Left lung (tissue), 10 donors: Measurements from ENCODE around the gene PEX26. TPM values are rescaled to one million over a fixed set of nuclear protein-coding genes. Genes with fewer than 3 reads are reported as not detected.
"Not testable (repeated sequence)": the region's sequence is repeated elsewhere in the genome, so short reads cannot be mapped to it uniquely, and the experiment has no call there.

Experiments
- ATAC-seq: fragments of 200-7000 bp; cut with Tn5 transposase; one replicate; pipeline ENCODE4 v1.9.1; 2020; ENCODE audit warnings: moderate library complexity
- DNase-seq, 4 donors: peaks; one replicate each; pipeline ENCODE4 v3.0.0-alpha.2; 2013 to 2020
- H3K27ac ChIP-seq, 2 donors: fragments of 200-600 bp; sonication (generic) in 1 of 2; one replicate each; pipeline versions ENCODE4 v1.5.0 to v1.8.0; 2020 to 2021
- H3K27me3 ChIP-seq, 2 donors: fragments of 200-600 bp; sonication (generic) in 1 of 2; one replicate each; pipeline versions ENCODE4 v1.5.0 to v1.8.0; 2020 to 2021
- H3K36me3 ChIP-seq, 2 donors: fragments of 200-600 bp; sonication (generic) in 1 of 2; one replicate each; pipeline versions ENCODE4 v1.5.0 to v1.8.0; 2020 to 2021
- H3K4me1 ChIP-seq, 2 donors: fragments of 200-600 bp; one replicate each; pipeline ENCODE4 v1.8.0; 2021
- H3K4me3 ChIP-seq, 2 donors: fragments of 200-600 bp; sonication (generic) in 1 of 2; one replicate each; pipeline versions ENCODE4 v1.5.0 to v1.8.0; 2020 to 2021; ENCODE audit warnings: mild to moderate bottlenecking in 1 of 2
- H3K9me3 ChIP-seq, 2 donors: fragments of 200-600 bp; sonication (generic) in 1 of 2; one replicate each; pipeline versions ENCODE4 v1.5.0 to v1.8.0; 2020 to 2021
- intact Hi-C, 2 donors: fragments of 100-400 bp; cut with DNase I; formaldehyde crosslinking; loops; one replicate each; pipeline versions ENCODE4 v1.11.2 to v1.14.2; 2022
- polyA plus RNA-seq, 6 donors: library from polyadenylated mRNA; unstranded; fragments of 120-200 nt; gene quantifications; one replicate each; pipeline ENCODE4 v1.2.1, GENCODE V29; 2013; ENCODE audit not compliant: insufficient read length in 6 of 6
- total RNA-seq, 2 donors: library from RNA; stranded (reverse); fragmentation: NEBNext Ultra II Directional; extraction: Animal tissue kit (Norgen Biotek cat#: 25700); gene quantifications; one replicate each; pipeline ENCODE4 v1.2.1, GENCODE V29; 2021
- TF ChIP-seq, protein P1 (sequence below), 2 donors: fragments of 200-600 bp; sonication (generic) in 1 of 2; IDR thresholded peaks; one replicate each; pipeline versions ENCODE4 v1.5.0 to v1.8.0; 2021; ENCODE audit warnings: antibody characterized with exemption in 2 of 2
- donor health status: DM: no; HTN: yes; CAD: no.
- donor health status: DM: no; HTN: no; CAD: no.

Gene PEX26
- total and polyA plus RNA-seq, 8 donors, result 21.8 to 39.4 (median 26.8) TPM

DNA sequence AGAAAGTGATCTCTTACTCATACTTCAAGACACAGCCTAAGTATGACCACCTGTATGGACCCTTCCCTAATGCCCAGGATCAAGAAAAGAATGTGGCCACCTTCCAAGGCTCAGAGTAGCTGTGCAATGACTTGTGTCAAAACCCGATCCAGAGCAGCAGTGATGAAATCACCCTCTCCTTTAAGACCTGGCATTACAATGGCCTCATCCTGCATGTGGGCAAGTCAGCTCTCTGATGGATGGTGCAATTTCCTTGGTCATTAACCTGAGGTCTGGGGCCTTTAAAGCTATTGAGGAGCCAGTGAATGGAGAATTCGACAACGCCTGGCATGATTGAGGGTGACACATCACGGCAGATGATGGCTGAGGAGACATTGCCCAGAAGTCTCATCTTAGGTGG, 23.7 kb downstream of the PEX26 start:
- no peaks in the 10 kb centered on the region for H3K4me1 ChIP-seq
- no peaks in the 10 kb centered on the region for H3K9me3 ChIP-seq
- intact Hi-C loops, result no loop called here
- H3K36me3 ChIP-seq, result peaks cover 0 to 5% of the 10 kb centered on the region in 2 donors
- no peak for ATAC-seq
- TF ChIP-seq, protein P1, sequence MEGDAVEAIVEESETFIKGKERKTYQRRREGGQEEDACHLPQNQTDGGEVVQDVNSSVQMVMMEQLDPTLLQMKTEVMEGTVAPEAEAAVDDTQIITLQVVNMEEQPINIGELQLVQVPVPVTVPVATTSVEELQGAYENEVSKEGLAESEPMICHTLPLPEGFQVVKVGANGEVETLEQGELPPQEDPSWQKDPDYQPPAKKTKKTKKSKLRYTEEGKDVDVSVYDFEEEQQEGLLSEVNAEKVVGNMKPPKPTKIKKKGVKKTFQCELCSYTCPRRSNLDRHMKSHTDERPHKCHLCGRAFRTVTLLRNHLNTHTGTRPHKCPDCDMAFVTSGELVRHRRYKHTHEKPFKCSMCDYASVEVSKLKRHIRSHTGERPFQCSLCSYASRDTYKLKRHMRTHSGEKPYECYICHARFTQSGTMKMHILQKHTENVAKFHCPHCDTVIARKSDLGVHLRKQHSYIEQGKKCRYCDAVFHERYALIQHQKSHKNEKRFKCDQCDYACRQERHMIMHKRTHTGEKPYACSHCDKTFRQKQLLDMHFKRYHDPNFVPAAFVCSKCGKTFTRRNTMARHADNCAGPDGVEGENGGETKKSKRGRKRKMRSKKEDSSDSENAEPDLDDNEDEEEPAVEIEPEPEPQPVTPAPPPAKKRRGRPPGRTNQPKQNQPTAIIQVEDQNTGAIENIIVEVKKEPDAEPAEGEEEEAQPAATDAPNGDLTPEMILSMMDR (IDR thresholded peaks at IDR 0.05), result no peak
- H3K27me3 ChIP-seq, result no peaks in the 10 kb centered on the region
- no peak for DNase-seq
- H3K4me3 ChIP-seq, result no peak overlapping the region
- no peak overlapping the region for H3K27ac ChIP-seq

DNA sequence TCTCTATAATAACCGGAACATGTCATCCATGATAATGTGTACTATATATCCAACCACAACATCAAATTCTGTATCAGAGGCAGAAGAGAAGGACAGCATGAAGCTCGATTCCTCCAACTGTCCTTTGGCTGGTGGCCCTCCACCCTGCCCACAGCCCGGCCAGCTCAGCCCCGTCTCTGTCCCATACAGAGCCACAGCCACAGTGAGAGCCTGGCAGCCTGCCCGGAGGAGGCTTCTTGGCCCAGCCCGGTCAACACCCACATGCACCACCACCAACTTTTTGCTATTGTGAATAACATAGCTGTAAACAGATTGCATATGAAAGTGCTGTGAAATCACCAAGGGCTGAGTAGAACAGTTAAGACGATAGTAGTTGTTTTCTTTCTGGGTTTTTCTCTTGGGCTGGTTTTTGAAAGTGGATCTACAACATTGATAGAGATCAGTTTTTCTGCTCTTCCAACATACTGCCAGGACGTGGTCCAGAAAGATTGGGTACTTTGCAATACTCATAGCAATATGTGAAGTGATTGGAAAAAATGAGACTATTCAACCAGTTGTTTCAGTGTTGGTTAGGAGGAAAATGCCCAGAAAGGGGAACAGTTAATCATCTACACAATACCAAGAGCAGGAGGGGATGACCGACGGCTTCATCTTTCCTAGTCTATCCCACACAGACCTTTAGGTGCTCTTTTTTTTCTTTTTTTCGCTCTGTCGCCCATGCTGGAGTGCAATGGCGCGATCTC, 25.9 kb downstream of the PEX26 start:
- no peaks in the 10 kb centered on the region for H3K9me3 ChIP-seq
- TF ChIP-seq, protein P1 (IDR thresholded peaks at IDR 0.05), result no peak
- no peak overlapping the region for H3K4me3 ChIP-seq
- no peak for ATAC-seq
- no peaks in the 10 kb centered on the region for H3K4me1 ChIP-seq
- DNase-seq, result no peak
- H3K27ac ChIP-seq, result no peak overlapping the region
- intact Hi-C loops, result no loop called here
- peaks cover 0 to 5% of the 10 kb centered on the region in 2 donors for H3K36me3 ChIP-seq
- H3K27me3 ChIP-seq, result peaks cover 0 to 12% of the 10 kb centered on the region in 2 donors

DNA sequence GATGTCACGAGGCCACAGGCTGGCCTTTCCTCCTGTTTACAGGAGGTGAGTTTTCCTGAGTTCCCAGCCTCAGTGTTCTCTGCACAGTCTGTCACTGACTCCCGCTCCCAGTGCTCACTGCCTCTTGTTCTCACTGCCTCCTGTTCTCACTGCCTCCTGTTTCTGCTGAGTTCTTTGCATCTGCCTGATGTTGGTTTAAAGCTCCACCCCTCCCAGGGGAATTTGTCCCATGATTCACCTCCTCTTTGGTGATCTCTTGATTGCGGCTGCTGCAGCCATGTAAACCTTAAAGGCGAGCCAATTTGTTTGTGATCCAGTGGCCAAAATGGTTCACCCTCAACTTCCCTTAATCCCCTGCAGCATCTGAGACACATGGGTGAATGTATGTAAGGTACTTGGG, 26.8 kb downstream of the PEX26 start:
- no peaks in the 10 kb centered on the region for H3K4me1 ChIP-seq
- H3K27me3 ChIP-seq, result peaks cover 5 to 21% of the 10 kb centered on the region in 2 donors
- ATAC-seq (no peak), DNase-seq (no peak)
- peaks cover 0 to 2% of the 10 kb centered on the region in 2 donors for H3K36me3 ChIP-seq
- TF ChIP-seq, protein P1 (IDR thresholded peaks at IDR 0.05), result no peak
- no peaks in the 10 kb centered on the region for H3K9me3 ChIP-seq
- no peak overlapping the region for H3K4me3 ChIP-seq
- H3K27ac ChIP-seq, result no peak overlapping the region
- intact Hi-C loops, result no loop called here

DNA sequence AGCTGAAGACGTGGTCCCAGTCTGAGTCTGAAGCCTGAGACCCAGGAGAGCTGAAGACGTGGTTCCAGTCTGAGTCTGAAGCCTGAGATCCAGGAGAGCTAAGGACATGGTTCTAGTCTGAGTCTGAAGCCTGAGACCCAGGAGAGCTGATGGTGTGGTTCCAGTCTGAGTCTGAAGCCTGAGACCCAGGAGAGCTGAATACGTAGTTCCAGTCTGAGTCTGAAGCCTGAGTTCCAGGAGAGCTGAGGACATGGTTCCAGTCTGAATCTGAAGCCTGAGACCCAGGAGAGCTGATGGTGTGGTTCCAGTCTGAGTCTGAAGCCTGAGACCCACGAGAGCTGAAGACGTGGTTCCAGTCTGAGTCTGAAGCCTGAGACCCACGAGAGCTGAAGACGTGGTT, 28.2 kb downstream of the PEX26 start:
- H3K9me3 ChIP-seq, H3K27ac ChIP-seq, DNase-seq, ATAC-seq, intact Hi-C loops, H3K4me3 ChIP-seq, H3K36me3 ChIP-seq: not testable (repeated sequence)
- Histone ChIP-seq H3K4me1 (peaks cover 5 to 13% of the 10 kb centered on the region in 2 donors), H3K27me3 (peaks cover 18 to 35% of the 10 kb centered on the region in 2 donors)

DNA sequence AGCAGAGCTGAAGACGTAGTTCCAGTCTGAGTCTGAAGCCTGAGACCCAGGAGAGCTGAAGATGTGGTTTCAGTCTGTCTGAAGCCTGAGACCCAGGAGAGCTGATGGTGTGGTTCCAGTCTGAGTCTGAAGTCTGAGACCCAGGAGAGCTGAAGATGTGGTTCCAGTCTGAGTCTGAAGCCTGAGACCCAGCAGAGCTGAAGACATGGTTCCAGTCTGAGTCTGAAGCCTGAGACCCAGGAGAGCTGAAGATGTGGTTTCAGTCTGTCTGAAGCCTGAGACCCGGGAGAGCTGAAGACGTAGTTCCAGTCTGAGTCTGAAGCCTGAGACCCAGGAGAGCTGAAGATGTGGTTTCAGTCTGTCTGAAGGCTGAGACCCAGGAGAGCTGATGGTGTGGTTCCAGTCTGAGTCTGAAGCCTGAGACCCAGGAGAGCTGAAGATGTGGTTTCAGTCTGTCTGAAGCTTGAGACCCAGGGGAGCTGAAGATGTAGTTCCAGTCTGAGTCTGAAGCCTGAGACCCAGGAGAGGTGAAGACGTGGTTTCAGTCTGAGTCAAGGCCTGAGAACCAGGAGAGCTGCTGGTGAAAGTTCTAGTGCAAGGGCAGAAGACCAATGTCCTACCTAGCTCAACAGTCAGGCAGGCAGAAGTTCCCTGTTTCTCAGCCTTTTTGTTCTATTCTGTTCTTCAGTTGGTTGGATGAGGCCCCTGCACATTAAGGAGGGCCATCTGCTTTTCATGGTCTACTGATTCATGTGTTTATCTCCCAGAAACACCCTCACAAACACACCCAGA, 29.0 kb downstream of the PEX26 start:
- H3K27me3 ChIP-seq, result peaks cover 25 to 43% of the 10 kb centered on the region in 2 donors

DNA sequence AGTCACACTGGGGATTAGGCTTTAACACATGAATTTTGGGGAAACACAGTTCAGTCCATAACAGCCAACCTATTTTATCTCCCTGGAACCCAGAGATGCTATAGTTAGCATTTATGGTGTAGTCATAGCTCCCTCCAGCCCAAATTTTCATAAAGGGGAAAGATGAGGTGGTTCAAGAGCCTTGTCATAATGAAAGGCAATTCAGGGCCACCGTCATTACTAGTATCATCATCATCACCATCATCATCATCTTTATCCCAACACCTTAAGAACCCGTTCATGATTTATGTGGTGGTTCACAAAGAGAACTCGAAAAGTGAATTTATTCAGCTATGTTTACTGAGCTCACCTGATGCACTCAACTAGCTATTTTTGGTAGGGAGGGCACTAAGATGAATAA, 30.4 kb downstream of the PEX26 start:
- Histone ChIP-seq H3K27me3 (peaks cover 25 to 57% of the 10 kb centered on the region in 2 donors), H3K4me3 (no peak overlapping the region), H3K9me3 (no peaks in the 10 kb centered on the region), H3K4me1 (peaks cover 5 to 17% of the 10 kb centered on the region in 2 donors), H3K36me3 (no peaks in the 10 kb centered on the region), H3K27ac (no peak overlapping the region)
- ATAC-seq, result no peak
- intact Hi-C loops, result no loop called here
- DNase-seq, result no peak
- TF ChIP-seq, protein P1 (IDR thresholded peaks at IDR 0.05), result no peak

More for the DNA sequence above, 29.0 kb downstream of the PEX26 start:
- ATAC-seq, H3K36me3 ChIP-seq, H3K27ac ChIP-seq, H3K4me3 ChIP-seq, H3K9me3 ChIP-seq, DNase-seq, intact Hi-C loops: not testable (repeated sequence)
- H3K4me1 ChIP-seq, result peaks cover 5 to 17% of the 10 kb centered on the region in 2 donors
